ENCODE results near the gene RNF151.

- TF ChIP-seq EZH2 (IDR thresholded peaks at IDR 0.05) (no peak), FOXP2 (optimal IDR thresholded peaks at IDR 0.05; ENCODE audit: control extremely low read depth, extremely low read length, insufficient read depth) (no peak)
Measured at GRCh38 chr16:1977875-1978268, 11.2 kb downstream of the RNF151 start.

All from SK-N-MC (cell line).